GM19240 (cell line): Measurements from ENCODE around the gene OR2W3.

Source experiments
- DNase-seq: peaks from one replicate; pipeline ENCODE4 v3.0.0; 2011; ENCODE audit warnings: low spot score; ENCODE audit not compliant: insufficient read length

The OR2W3 gene

GRCh38 chr1:247914941-247915662 lies 19.7 kb downstream of the OR2W3 start:
- no peak for DNase-seq

- no peak for DNase-seq
Measured at GRCh38 chr1:247919952-247920351, 24.6 kb downstream of the OR2W3 start, which contains the start of gene OR2T8. TSS of gene OR2T8 (plus strand) at chr1:247920252. CDS start at chr1:247921018, 766 bp downstream.

GRCh38 chr1:247923941-247924340 lies 28.6 kb downstream of the OR2W3 start:
- no peak for DNase-seq

GRCh38 chr1:247924868-247925267 lies 29.5 kb downstream of the OR2W3 start, which contains the start of gene OR2AJ1:
TSS of gene OR2AJ1 (plus strand) at chr1:247924889. CDS start at chr1:247933769, 8,880 bp downstream.
- no peak for DNase-seq

DNA sequence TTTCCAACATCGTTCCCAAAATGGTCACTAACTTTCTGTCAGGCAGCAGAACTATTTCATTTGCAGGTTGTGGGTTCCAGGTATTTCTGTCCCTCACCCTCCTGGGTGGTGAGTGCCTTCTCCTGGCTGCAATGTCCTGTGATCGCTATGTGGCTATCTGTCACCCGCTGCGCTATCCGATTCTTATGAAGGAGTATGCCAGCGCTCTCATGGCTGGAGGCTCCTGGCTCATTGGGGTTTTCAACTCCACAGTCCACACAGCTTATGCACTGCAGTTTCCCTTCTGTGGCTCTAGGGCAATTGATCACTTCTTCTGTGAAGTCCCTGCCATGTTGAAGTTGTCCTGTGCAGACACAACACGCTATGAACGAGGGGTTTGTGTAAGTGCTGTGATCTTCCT lies 38.6 kb downstream of the OR2W3 start:
- DNase-seq, result no peak

- DNase-seq, result no peak
Measured at GRCh38 chr1:247935781-247936180, 40.4 kb downstream of the OR2W3 start.

- DNase-seq, result no peak
Measured at GRCh38 chr1:247936415-247936814, 41.0 kb downstream of the OR2W3 start.

- peak; percentile 47 for DNase-seq
Measured at GRCh38 chr1:247936965-247937734, 41.8 kb downstream of the OR2W3 start.

DNA sequence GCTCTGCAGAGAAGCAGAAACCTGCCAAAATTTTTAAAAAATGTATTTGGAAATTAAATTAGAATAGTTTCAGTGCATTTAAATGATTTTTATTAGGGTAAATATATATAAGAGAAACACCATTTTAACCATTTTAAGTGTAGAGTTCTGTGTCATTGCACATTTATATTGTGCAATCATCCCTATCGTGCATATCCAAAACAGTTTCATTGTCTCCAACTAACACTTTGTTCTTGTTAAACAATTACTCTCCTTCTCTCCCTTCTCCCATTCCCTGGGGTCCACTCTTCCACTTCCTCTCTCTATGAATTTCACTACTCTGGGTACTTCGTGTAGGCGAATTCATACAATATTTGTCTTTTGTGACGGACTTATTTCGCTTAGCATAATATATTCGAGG lies 47.2 kb downstream of the OR2W3 start:
- DNase-seq, result no peak
